CD14-positive monocyte (primary cell): ENCODE measurements around the gene ITM2B. TPM values are rescaled to one million over a fixed set of nuclear protein-coding genes. Genes with fewer than 3 reads are reported as not detected.

ENCODE experiments used
- DNase-seq, 3 donors: peaks; one replicate each; pipeline ENCODE4 v3.0.0-alpha.2; 2011 to 2022
- H2AFZ ChIP-seq: 2 replicates; pipeline ENCODE4 v1.6.0; 2012; ENCODE audit warnings: mild to moderate bottlenecking, low read depth, low read length, inconsistent platforms; ENCODE audit not compliant: insufficient read depth, poor library complexity, severe bottlenecking
- H3K27ac ChIP-seq, 2 donors: 1 replicate in 1 of 2; 2 replicates in 1 of 2; pipeline ENCODE4 v1.5.1; 2012 to 2013; ENCODE audit warnings: low read length in 2 of 2, control low read depth in 1 of 2, inconsistent platforms in 1 of 2, low read depth in 1 of 2, mild to moderate bottlenecking in 1 of 2
- H3K27me3 ChIP-seq, 2 donors: one replicate each; pipeline versions ENCODE4 v1.6.0 to v1.6.1; 2011 to 2013; ENCODE audit warnings: low read length in 2 of 2; ENCODE audit not compliant: control insufficient read depth in 2 of 2, insufficient read depth in 2 of 2
- H3K36me3 ChIP-seq, 2 donors: replicated peaks in 1 of 2; 1 replicate in 1 of 2; 2 replicates in 1 of 2; pipeline versions ENCODE4 v1.5.1 to v1.6.1; 2012 to 2013; ENCODE audit warnings: low read length in 2 of 2, control low read depth in 1 of 2, inconsistent platforms in 1 of 2, mild to moderate bottlenecking in 1 of 2; ENCODE audit not compliant: insufficient read depth in 2 of 2, control insufficient read depth in 1 of 2
- H3K4me1 ChIP-seq, 2 donors: 1 replicate in 1 of 2; 2 replicates in 1 of 2; pipeline versions ENCODE4 v1.5.1 to v1.6.1; 2012 to 2013; ENCODE audit warnings: low read length in 2 of 2, control low read depth in 1 of 2, inconsistent platforms in 1 of 2, mild to moderate bottlenecking in 1 of 2, moderate library complexity in 1 of 2; ENCODE audit not compliant: insufficient read depth in 2 of 2, control insufficient read depth in 1 of 2
- H3K4me2 ChIP-seq: replicated peaks from 2 replicates; pipeline ENCODE3; 2012; ENCODE audit warnings: low read length, moderate library complexity, mild to moderate bottlenecking; ENCODE audit not compliant: poor library complexity, severe bottlenecking; ENCODE audit errors: extremely low read depth
- H3K4me3 ChIP-seq, 3 experiments: fragments of 200-600 bp in 1 of 3; sonication (generic) in 1 of 3; replicated peaks in 1 of 3; 1 replicate in 2 of 3; 2 replicates in 1 of 3; pipeline ENCODE4 v1.5.1; 2011 to 2013; ENCODE audit warnings: low read length in 3 of 3, mild to moderate bottlenecking in 3 of 3, control low read depth in 2 of 3, low read depth in 2 of 3, inconsistent platforms in 1 of 3, moderate library complexity in 1 of 3
- H3K79me2 ChIP-seq: 2 replicates; pipeline ENCODE4 v1.6.0; 2012; ENCODE audit warnings: mild to moderate bottlenecking, control low read depth, inconsistent platforms, low read length, moderate library complexity; ENCODE audit not compliant: insufficient read depth
- H3K9ac ChIP-seq: 2 replicates; pipeline ENCODE4 v1.6.0; 2017; ENCODE audit warnings: low read length, mild to moderate bottlenecking; ENCODE audit not compliant: insufficient read depth, poor library complexity, severe bottlenecking
- H3K9me3 ChIP-seq, 2 donors: replicated peaks in 1 of 2; 1 replicate in 1 of 2; 2 replicates in 1 of 2; pipeline versions ENCODE4 v1.5.1 to v1.6.1; 2012 to 2013; ENCODE audit warnings: low read length in 2 of 2, control low read depth in 1 of 2; ENCODE audit not compliant: control insufficient read depth in 1 of 2, insufficient read depth in 1 of 2
- H4K20me1 ChIP-seq: 2 replicates; pipeline ENCODE4 v1.6.0; 2012; ENCODE audit warnings: mild to moderate bottlenecking, low read length, control low read depth, moderate library complexity; ENCODE audit not compliant: insufficient read depth
- H3K27ac Mint-ChIP-seq, 7 donors: one replicate each; pipeline ENCODE4 v1.8.0; 2020; ENCODE audit warnings: mild to moderate bottlenecking in 7 of 7, mixed read lengths in 7 of 7, moderate library complexity in 6 of 7, inconsistent platforms in 2 of 7
- H3K27me3 Mint-ChIP-seq, 3 donors: one replicate each; pipeline ENCODE4 v1.8.0; 2021 to 2022; ENCODE audit warnings: low read depth in 3 of 3, mild to moderate bottlenecking in 3 of 3, mixed read lengths in 3 of 3, moderate library complexity in 3 of 3, inconsistent platforms in 1 of 3
- H3K36me3 Mint-ChIP-seq, 2 donors: one replicate each; pipeline ENCODE4 v1.8.0; 2020; ENCODE audit warnings: mixed read lengths in 2 of 2, inconsistent platforms in 1 of 2, mild to moderate bottlenecking in 1 of 2
- H3K4me1 Mint-ChIP-seq: one replicate; pipeline ENCODE4 v1.8.0; 2020; ENCODE audit warnings: mild to moderate bottlenecking, mixed read lengths
- H3K4me3 Mint-ChIP-seq, 2 donors: one replicate each; pipeline ENCODE4 v1.8.0; 2020; ENCODE audit warnings: mild to moderate bottlenecking in 2 of 2, mixed read lengths in 2 of 2, moderate library complexity in 1 of 2
- H3K9me3 Mint-ChIP-seq, 7 donors: one replicate each; pipeline ENCODE4 v1.8.0; 2020 to 2022; ENCODE audit warnings: mixed read lengths in 7 of 7, mild to moderate bottlenecking in 6 of 7, moderate library complexity in 6 of 7, inconsistent platforms in 2 of 7
- WGBS: methylation state at CpG from one replicate; pipeline ENCODE4 v1.1.5; 2013; ENCODE audit warnings: missing lambda C conversion rate; ENCODE audit not compliant: insufficient coverage; 5-methylcytosine and 5-hydroxymethylcytosine counted together
- intact Hi-C, 2 donors: fragments of 100-400 bp; cut with micrococcal nuclease; formaldehyde crosslinking; loops; one replicate each; pipeline versions ENCODE4 v1.15.0 to v1.15.1; 2023
- polyA plus RNA-seq, 3 donors: library from polyadenylated mRNA; depleted of rRNA in 1 of 3; unstranded in 2 of 3; stranded (reverse) in 1 of 3; fragments of 300-500 nt in 2 of 3; fragments of >200 nt in 1 of 3; fragmentation: Illumina TruSeq in 2 of 3; gene quantifications; 1 replicate in 2 of 3; 2 replicates in 1 of 3; pipeline ENCODE4 v1.2.3, GENCODE V29; 2012 to 2021
- TF ChIP-seq, protein P1 (sequence below): fragments of 200-600 bp; IDR thresholded peaks from one replicate; pipeline ENCODE4 v1.8.0; 2022; ENCODE audit warnings: antibody characterized with exemption, mild to moderate bottlenecking

ITM2B gene
- polyA plus RNA-seq, 3 donors, result 702 to 1,657 (median 1,502) TPM

GRCh38 chr13:48246102-48246501 is 13.1 kb downstream of the ITM2B start:
- H3K4me3 Mint-ChIP-seq, result no peak overlapping the region
- peaks cover 99% of the 10 kb centered on the region for H3K79me2 ChIP-seq
- intact Hi-C loops, result no loop called here
- no peaks in the 10 kb centered on the region for H3K27me3 ChIP-seq
- H2AFZ ChIP-seq, result no peak overlapping the region
- H3K4me1 ChIP-seq, result peaks cover 0 to 1% of the 10 kb centered on the region in 2 donors
- peaks cover 0 to 2% (median 0%) of the 10 kb centered on the region in 3 donors for H3K27me3 Mint-ChIP-seq
- H3K27ac ChIP-seq, result peak overlapping the region in 1 of 2 donors; percentile 47
- no peaks in the 10 kb centered on the region for H3K9me3 Mint-ChIP-seq
- no CpG with 5 or more reads among the region's 2 CpGs for WGBS
- H3K27ac Mint-ChIP-seq, result peak overlapping the region in 6 of 7 donors; percentile 40 to 91 (median 66)
- H3K9ac ChIP-seq, result no peak overlapping the region
- H4K20me1 ChIP-seq, result peaks cover 100% of the 10 kb centered on the region
- no peak for DNase-seq
- H3K36me3 Mint-ChIP-seq, result peaks cover 29 to 47% of the 10 kb centered on the region in 2 donors
- H3K4me3 ChIP-seq, result no peak overlapping the region
- H3K36me3 ChIP-seq, result peaks cover 20 to 48% of the 10 kb centered on the region in 2 donors
- H3K4me1 Mint-ChIP-seq, result peaks cover 27% of the 10 kb centered on the region
- H3K9me3 ChIP-seq, result no peaks in the 10 kb centered on the region
- TF ChIP-seq, protein P1, sequence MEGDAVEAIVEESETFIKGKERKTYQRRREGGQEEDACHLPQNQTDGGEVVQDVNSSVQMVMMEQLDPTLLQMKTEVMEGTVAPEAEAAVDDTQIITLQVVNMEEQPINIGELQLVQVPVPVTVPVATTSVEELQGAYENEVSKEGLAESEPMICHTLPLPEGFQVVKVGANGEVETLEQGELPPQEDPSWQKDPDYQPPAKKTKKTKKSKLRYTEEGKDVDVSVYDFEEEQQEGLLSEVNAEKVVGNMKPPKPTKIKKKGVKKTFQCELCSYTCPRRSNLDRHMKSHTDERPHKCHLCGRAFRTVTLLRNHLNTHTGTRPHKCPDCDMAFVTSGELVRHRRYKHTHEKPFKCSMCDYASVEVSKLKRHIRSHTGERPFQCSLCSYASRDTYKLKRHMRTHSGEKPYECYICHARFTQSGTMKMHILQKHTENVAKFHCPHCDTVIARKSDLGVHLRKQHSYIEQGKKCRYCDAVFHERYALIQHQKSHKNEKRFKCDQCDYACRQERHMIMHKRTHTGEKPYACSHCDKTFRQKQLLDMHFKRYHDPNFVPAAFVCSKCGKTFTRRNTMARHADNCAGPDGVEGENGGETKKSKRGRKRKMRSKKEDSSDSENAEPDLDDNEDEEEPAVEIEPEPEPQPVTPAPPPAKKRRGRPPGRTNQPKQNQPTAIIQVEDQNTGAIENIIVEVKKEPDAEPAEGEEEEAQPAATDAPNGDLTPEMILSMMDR, result no peak
- H3K4me2 ChIP-seq, result no peak overlapping the region

GRCh38 chr13:48249018-48249417 is 16.0 kb downstream of the ITM2B start:
- peak overlapping the region in 3 of 7 donors; percentile 4 to 65 (median 46) for H3K27ac Mint-ChIP-seq
- Histone ChIP-seq H3K4me1 (no peaks in the 10 kb centered on the region), H3K4me2 (no peak overlapping the region), H3K27ac (no peak overlapping the region), H3K4me3 (no peak overlapping the region), H3K79me2 (peaks cover 99% of the 10 kb centered on the region), H3K9me3 (no peaks in the 10 kb centered on the region), H2AFZ (no peak overlapping the region), H3K9ac (no peak overlapping the region), H3K36me3 (peaks cover 8 to 44% of the 10 kb centered on the region in 2 donors), H3K27me3 (no peaks in the 10 kb centered on the region), H4K20me1 (peaks cover 100% of the 10 kb centered on the region)
- no peak overlapping the region for H3K4me3 Mint-ChIP-seq
- H3K27me3 Mint-ChIP-seq, result peaks cover 0 to 2% (median 0%) of the 10 kb centered on the region in 3 donors
- TF ChIP-seq, protein P1, result no peak
- H3K9me3 Mint-ChIP-seq, result no peaks in the 10 kb centered on the region
- peaks cover 22% of the 10 kb centered on the region for H3K4me1 Mint-ChIP-seq
- DNase-seq, result no peak
- intact Hi-C loops, result no loop called here
- peaks cover 28 to 43% of the 10 kb centered on the region in 2 donors for H3K36me3 Mint-ChIP-seq
- WGBS, result no CpG with 5 or more reads among the region's 2 CpGs
